CD4-positive, CD25-positive, alpha-beta regulatory T cell (primary cell): ENCODE data around the gene USP32. TPM values are rescaled to one million over a fixed set of nuclear protein-coding genes. Genes with fewer than 3 reads are reported as not detected.
A peak's percentile ranks its signal among the peaks of the same experiment; 100 is the strongest.

Source experiments
- ATAC-seq, 2 donors: fragments of 150-1000 bp; cut with Tn5 transposase; one replicate each; pipeline ENCODE4 v1.10.0; 2021; ENCODE audit warnings: low read depth in 2 of 2, moderate number of reproducible peaks in 2 of 2, moderate library complexity in 1 of 2
- DNase-seq, 3 donors: peaks; one replicate each; pipeline versions ENCODE4 v3.0.0 to v3.0.0-alpha.2; 2012 to 2022; ENCODE audit warnings: mixed read lengths in 1 of 3
- H3K27ac ChIP-seq: one replicate; pipeline ENCODE4 v1.7.0; 2013; ENCODE audit warnings: mild to moderate bottlenecking, low read length; ENCODE audit not compliant: insufficient read depth, poor library complexity, severe bottlenecking
- H3K27me3 ChIP-seq: one replicate; pipeline ENCODE4 v1.7.0; 2013; ENCODE audit warnings: low read length; ENCODE audit not compliant: control insufficient read depth, insufficient read depth
- H3K36me3 ChIP-seq: one replicate; pipeline ENCODE4 v1.7.0; 2013; ENCODE audit warnings: mild to moderate bottlenecking, low read length, moderate library complexity; ENCODE audit not compliant: control insufficient read depth, insufficient read depth
- H3K4me1 ChIP-seq: 2 replicates; pipeline ENCODE4 v1.7.0; 2013; ENCODE audit warnings: mild to moderate bottlenecking, low read length; ENCODE audit not compliant: insufficient read depth, control insufficient read depth, poor library complexity, severe bottlenecking
- H3K4me3 ChIP-seq: one replicate; pipeline ENCODE4 v1.7.0; 2013; ENCODE audit warnings: low read depth, mild to moderate bottlenecking, low read length, moderate library complexity
- H3K9me3 ChIP-seq, 2 experiments: 1 replicate in 1 of 2; 2 replicates in 1 of 2; pipeline ENCODE4 v1.7.0; 2013; ENCODE audit warnings: low read length in 2 of 2, mild to moderate bottlenecking in 1 of 2, moderate library complexity in 1 of 2; ENCODE audit not compliant: control insufficient read depth in 2 of 2
- H3K27ac Mint-ChIP-seq, 3 donors: one replicate each; pipeline ENCODE4 v1.8.0; 2020 to 2022; ENCODE audit warnings: mild to moderate bottlenecking in 3 of 3, mixed read lengths in 3 of 3, moderate library complexity in 2 of 3
- H3K27me3 Mint-ChIP-seq: one replicate; pipeline ENCODE4 v1.8.0; 2022; ENCODE audit warnings: mild to moderate bottlenecking, mixed read lengths
- H3K36me3 Mint-ChIP-seq: one replicate; pipeline ENCODE4 v1.8.0; 2020; ENCODE audit warnings: mixed read lengths
- H3K4me1 Mint-ChIP-seq, 4 donors: one replicate each; pipeline ENCODE4 v1.8.0; 2020 to 2022; ENCODE audit warnings: mixed read lengths in 4 of 4, mild to moderate bottlenecking in 1 of 4
- H3K4me3 Mint-ChIP-seq, 4 donors: one replicate each; pipeline ENCODE4 v1.8.0; 2020 to 2022; ENCODE audit warnings: mild to moderate bottlenecking in 4 of 4, mixed read lengths in 4 of 4, moderate library complexity in 3 of 4
- H3K9me3 Mint-ChIP-seq, 7 donors: one replicate each; pipeline ENCODE4 v1.8.0; 2020 to 2022; ENCODE audit warnings: mixed read lengths in 7 of 7, mild to moderate bottlenecking in 3 of 7, moderate library complexity in 2 of 7
- polyA plus RNA-seq, 4 donors: library from polyadenylated mRNA; unstranded; fragments of 300-500 nt; fragmentation: Illumina TruSeq; gene quantifications; one replicate each; pipeline ENCODE4 v1.2.3, GENCODE V29; 2021
- total RNA-seq: library from RNA; stranded (reverse); gene quantifications from one replicate; pipeline ENCODE4 v1.2.3, GENCODE V29; 2022

The USP32 gene
- total and polyA plus RNA-seq, 5 donors from 2014 or later: 6.1 to 47.0 (median 7.5) TPM

DNA sequence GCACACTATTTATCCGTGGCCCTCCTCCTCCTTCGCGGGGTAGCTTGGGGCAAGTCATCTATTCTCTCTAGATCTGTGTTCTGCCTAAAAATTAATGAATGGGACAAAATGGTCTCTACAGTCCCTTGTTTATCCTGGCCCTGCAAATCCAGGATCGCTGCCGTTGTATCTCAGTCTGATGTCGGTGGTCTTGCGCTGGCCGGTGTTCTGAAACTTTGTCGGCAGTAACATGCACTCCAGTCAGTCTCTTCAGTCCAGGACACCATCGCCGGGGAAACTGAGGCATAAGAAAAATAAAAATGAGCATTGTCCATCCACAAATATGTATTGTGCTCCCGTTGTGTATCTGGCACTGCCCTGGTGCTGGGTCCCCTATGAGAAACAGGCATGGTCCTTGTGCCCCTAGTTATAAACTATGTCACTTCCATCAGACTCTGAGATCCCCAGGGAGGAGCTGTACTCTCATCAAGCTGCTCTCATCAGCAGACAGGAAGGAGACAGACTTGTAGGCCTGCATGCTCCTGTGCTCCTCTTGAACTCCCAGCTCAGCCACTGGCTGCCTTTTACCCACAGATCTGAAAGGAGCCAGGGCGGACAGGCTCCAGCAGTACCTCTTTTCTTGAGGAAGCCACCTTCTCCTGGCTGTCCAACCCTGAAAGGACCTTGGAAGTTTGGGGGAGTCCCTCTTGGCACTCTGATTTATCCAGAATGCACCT, 255.8 kb downstream of the USP32 start:
- H3K27me3 ChIP-seq: peaks cover 4% of the 10 kb centered on the region
- H3K4me1 ChIP-seq: peaks cover 28% of the 10 kb centered on the region
- DNase-seq: no peak
- Mint-ChIP-seq H3K4me3 (peak overlapping the region; percentile 94 to 97 (median 96)), H3K27ac (peak overlapping the region in 1 of 3 donors; percentile 88), H3K27me3 (peaks cover 40% of the 10 kb centered on the region), H3K4me1 (peaks cover 4 to 47% (median 28%) of the 10 kb centered on the region in 4 donors), H3K9me3 (no peaks in the 10 kb centered on the region), H3K36me3 (peaks cover 8% of the 10 kb centered on the region)
- no peaks in the 10 kb centered on the region for H3K36me3 ChIP-seq
- H3K9me3 ChIP-seq: no peaks in the 10 kb centered on the region
- no peak for ATAC-seq
- H3K27ac ChIP-seq: no peak overlapping the region
- H3K4me3 ChIP-seq: peak overlapping the region; percentile 65

- Histone ChIP-seq H3K27me3 (no peaks in the 10 kb centered on the region), H3K4me1 (peaks cover 25% of the 10 kb centered on the region), H3K36me3 (no peaks in the 10 kb centered on the region), H3K4me3 (peak overlapping the region; percentile 80), H3K9me3 (no peaks in the 10 kb centered on the region), H3K27ac (no peak overlapping the region)
- ATAC-seq: peak; percentile 85 to 86
- peak; percentile 64 to 91 (median 68) for DNase-seq
- peak overlapping the region; percentile 81 to 89 (median 88) for H3K27ac Mint-ChIP-seq
- H3K9me3 Mint-ChIP-seq: peaks cover 0 to 3% (median 0%) of the 10 kb centered on the region in 7 donors
- peaks cover 11% of the 10 kb centered on the region for H3K36me3 Mint-ChIP-seq
- peaks cover 32% of the 10 kb centered on the region for H3K27me3 Mint-ChIP-seq
- H3K4me3 Mint-ChIP-seq: peak overlapping the region; percentile 94 to 97 (median 96)
- H3K4me1 Mint-ChIP-seq: peaks cover 4 to 44% (median 26%) of the 10 kb centered on the region in 4 donors
These were observed 256.6 kb downstream of the USP32 start for GRCh38 chr17:60135151-60135950.

GRCh38 chr17:60134396-60135150, 257.4 kb downstream of the USP32 start:
- no peaks in the 10 kb centered on the region for H3K27me3 ChIP-seq
- peak overlapping the region; percentile 80 for H3K4me3 ChIP-seq
- peak overlapping the region in 2 of 3 donors; percentile 56 to 89 for H3K27ac Mint-ChIP-seq
- DNase-seq (peak in 2 of 3 donors; percentile 21 to 45), ATAC-seq (no peak)
- peaks cover 21% of the 10 kb centered on the region for H3K4me1 ChIP-seq
- H3K4me1 Mint-ChIP-seq: peaks cover 4 to 40% (median 26%) of the 10 kb centered on the region in 4 donors
- peaks cover 0 to 3% (median 0%) of the 10 kb centered on the region in 7 donors for H3K9me3 Mint-ChIP-seq
- H3K27ac ChIP-seq: no peak overlapping the region
- no peaks in the 10 kb centered on the region for H3K36me3 ChIP-seq
- H3K4me3 Mint-ChIP-seq: peak overlapping the region; percentile 94 to 97 (median 96)
- peaks cover 12% of the 10 kb centered on the region for H3K36me3 Mint-ChIP-seq
- no peaks in the 10 kb centered on the region for H3K9me3 ChIP-seq
- H3K27me3 Mint-ChIP-seq: peaks cover 24% of the 10 kb centered on the region

DNA sequence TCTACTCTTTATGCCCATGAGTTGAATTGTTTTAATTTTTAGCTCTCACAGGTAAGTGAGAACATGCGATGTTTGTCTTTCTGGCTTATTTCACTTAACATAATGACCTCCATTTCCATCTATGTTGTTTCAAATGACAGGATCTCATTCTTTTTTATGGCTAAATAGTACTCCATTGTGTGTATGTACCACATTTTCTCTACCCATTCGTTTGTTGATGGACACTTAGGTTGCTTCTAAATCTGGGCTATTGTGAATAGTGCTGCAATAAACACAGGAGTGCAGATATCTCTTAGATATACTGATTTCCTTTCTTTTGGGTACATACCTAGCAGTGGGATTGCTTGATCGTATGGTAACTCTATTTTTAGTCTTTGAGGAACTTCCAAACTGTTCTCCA, 261.5 kb downstream of the USP32 start:
- Histone ChIP-seq H3K4me3 (no peak overlapping the region), H3K36me3 (no peaks in the 10 kb centered on the region), H3K27me3 (no peaks in the 10 kb centered on the region), H3K4me1 (peaks cover 13% of the 10 kb centered on the region), H3K27ac (no peak overlapping the region), H3K9me3 (no peaks in the 10 kb centered on the region)
- H3K27ac Mint-ChIP-seq: no peak overlapping the region
- H3K4me1 Mint-ChIP-seq: peaks cover 4 to 27% (median 20%) of the 10 kb centered on the region in 4 donors
- DNase-seq (no peak), ATAC-seq (no peak)
- peaks cover 0 to 4% (median 0%) of the 10 kb centered on the region in 7 donors for H3K9me3 Mint-ChIP-seq
- H3K27me3 Mint-ChIP-seq: peaks cover 1% of the 10 kb centered on the region
- peaks cover 12% of the 10 kb centered on the region for H3K36me3 Mint-ChIP-seq
- H3K4me3 Mint-ChIP-seq: no peak overlapping the region

DNA sequence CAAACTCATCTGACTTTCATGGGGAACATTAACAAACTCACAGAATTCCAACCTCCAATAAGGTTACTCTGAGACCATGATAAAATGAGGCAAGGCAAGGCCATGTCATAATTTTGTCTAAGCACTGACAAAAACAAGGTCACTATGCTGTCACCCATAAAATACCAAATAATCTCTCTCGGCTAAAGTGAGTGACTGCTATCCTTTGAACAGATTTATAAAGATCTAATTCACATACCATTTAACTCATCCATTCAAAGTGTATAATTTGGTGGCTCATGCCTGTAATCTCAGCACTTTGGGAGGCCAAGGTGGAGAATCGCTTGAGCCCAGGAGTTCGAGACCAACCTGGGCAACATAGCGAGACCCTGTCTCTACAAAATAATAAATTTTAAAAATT, 262.8 kb downstream of the USP32 start:
- peaks cover 12% of the 10 kb centered on the region for H3K36me3 Mint-ChIP-seq
- no peak for DNase-seq

More for the DNA sequence above, 262.8 kb downstream of the USP32 start:
- H3K27me3 ChIP-seq: no peaks in the 10 kb centered on the region
- no peak overlapping the region for H3K4me3 ChIP-seq
- peaks cover 3% of the 10 kb centered on the region for H3K4me1 ChIP-seq
- Mint-ChIP-seq H3K4me3 (no peak overlapping the region), H3K27me3 (no peaks in the 10 kb centered on the region), H3K27ac (no peak overlapping the region), H3K9me3 (peaks cover 0 to 4% (median 0%) of the 10 kb centered on the region in 7 donors), H3K4me1 (peaks cover 0 to 14% (median 9%) of the 10 kb centered on the region in 4 donors)
- no peaks in the 10 kb centered on the region for H3K9me3 ChIP-seq
- ATAC-seq: no peak
- H3K36me3 ChIP-seq: no peaks in the 10 kb centered on the region
- H3K27ac ChIP-seq: no peak overlapping the region

Other genes starting within 250 kb of the USP32 start
- not detected for gene CA4, start 242.2 kb downstream of the USP32 start, total RNA-seq
- gene CA4, start 242.2 kb downstream of the USP32 start, polyA plus RNA-seq: not detected
- not detected for gene CHCT1, start 30.4 kb upstream of the USP32 start, total RNA-seq
- not detected for gene CHCT1, start 30.4 kb upstream of the USP32 start, polyA plus RNA-seq
- 39.1 TPM for gene APPBP2, start 134.1 kb upstream of the USP32 start, total RNA-seq
- 10 to 100 TPM; 26.2 to 38.6 (median 30.5) TPM for gene APPBP2, start 134.1 kb upstream of the USP32 start, polyA plus RNA-seq
- 29.6 TPM for gene PPM1D, start 208.1 kb upstream of the USP32 start, total RNA-seq
- 10 to 100 TPM in 3 of 4 donors, 1 to 10 TPM in 1; 9.5 to 15.5 (median 12.1) TPM for gene PPM1D, start 208.1 kb upstream of the USP32 start, polyA plus RNA-seq